Measurements from ENCODE around the gene OTP.
"Not testable (repeated sequence)": the region's sequence is repeated elsewhere in the genome, so short reads cannot be mapped to it uniquely, and the experiment has no call there.

The OTP gene

DNA sequence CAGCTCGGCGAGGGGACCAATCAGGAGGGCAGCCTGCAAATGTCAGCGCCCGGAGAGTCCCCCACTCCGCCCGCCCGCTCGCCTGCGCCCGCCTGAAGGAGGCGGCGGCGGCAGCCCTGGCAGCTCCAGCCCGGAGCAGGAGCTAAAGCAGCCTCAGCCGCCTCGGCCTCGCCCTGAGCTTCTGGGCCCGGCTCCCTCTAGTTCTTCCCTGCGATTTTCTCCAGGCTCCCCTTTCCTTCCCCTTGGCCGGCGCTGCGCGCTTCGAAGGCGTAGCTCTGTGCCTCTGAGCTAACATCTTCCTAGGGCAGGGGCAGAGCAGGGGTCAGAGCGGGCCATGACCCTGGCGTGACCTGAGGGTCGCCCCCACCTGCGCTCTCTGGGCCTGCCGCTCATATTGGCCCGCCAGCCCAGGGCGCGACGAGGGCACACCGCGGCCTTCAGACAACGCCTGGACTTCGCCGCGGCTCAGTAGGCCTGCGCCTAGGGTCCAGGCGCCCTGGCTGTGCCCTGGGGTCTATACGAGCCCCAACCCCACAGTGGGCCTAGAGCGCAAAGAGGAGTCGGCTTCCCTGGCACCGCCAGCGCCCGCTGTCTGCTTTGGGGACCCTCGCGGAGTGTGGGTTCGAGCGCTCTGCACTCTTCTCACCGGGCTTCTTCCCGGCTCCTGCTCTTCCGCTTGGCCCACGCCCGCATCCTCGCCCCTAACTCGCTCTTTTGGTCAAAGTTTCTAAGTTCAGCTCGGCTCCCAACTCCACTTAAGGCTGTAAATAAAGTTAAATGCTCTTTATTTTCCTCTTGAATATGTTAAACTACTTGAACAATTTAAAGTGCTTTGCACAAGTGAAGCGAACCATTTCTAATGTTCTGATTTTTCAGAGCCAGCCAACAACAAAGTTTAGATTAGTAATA lies 504 bp upstream of the OTP start:
- no peak for DNase-seq

DNA sequence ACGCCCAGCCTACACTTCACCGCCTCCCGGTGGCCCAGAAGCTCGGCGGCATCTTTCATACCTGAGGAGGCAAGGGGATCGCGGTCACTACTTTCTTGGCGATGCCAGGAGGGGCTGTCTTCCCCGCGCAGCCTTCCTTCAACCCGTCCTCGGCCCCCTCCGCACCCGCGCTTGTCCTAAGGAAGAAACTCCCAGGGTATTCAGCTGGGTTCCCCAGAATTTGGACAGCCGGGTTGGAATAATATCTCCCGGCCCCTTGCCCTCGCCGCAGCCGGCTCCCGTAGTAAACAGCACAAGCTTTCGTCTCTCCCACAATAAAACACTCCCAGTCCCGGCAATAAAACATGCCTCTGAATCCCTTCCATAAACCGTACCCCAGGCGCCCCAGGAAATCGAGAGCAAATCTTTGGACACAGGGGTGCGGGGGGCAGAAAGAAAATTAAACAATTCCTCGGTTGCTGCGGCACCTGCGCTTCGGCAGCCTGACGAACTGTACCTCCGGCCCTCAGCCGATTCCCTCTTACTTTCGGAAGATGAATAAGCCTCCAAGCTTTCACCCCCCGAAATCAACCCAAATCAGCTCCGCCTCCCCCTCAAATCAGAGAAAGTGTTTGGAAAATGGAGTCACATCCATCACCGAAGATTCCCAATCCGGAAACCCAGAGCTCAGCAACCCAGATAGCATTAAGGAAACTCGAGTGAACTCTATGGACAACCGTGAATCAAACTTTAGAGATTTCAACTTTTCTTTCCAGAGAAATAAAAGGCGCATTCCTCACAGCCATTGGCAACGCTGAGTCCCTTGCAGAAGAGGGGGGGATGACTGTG lies 1.1 kb downstream of the OTP start:
- no peak for DNase-seq

DNA sequence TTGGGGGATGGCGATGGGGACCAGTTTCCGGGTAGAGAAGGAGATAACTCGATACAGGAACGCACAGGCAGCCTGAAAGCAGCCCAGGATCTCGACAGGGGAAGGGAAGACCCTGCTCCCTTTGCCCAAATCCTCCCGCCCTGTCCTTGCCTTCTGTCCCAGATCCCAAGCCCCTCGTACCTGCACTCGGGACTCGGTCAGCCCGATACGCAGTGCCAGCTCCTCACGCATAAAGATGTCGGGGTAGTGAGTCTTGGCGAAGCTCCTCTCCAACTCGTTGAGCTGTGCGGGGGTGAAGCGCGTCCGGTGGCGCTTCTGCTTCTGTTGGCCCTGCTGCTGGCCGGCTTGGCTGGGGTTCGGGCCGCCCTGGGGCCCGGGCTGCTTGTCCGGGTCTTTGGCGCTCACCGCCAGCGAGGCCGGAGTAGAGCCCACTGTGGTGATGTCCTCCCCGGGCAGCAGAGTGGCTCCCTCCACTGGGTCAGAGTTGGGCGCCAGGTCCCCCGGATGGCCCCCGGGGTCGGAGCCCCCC lies 1.8 kb downstream of the OTP start:
- no peak for DNase-seq

DNA sequence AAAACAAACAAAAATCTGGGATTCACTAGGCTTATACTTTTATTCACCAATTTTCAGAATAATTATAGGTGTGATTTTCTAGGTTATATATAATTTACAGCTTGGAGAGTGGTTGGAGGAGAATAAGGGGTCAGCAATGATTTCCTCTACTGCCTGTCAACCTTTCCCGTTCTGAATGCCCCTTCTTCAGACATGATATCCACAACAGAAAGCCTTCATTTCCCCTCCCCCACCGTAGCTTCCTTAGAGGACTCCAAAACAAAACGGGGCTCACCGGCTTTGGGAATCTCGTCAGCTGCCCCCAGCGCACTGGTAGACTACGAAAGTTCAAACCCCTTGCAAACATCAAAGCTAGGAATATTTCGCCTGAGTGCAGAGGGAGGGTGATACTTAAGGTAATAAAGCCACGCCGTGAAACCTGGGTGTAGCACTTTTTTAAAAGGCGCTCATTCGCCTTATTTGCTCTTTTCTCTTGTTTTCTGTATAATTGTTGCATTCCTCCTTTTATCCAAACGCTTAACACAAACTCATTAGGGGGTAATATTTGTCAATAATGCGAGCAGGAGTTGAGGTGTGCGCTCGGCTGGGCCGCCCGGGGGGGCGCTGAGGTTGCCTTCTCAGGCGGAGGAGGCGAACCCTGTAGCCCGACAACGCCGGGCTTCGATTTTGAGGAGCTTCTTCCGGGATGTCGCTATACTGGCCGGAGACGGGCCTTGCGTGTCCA lies 2.4 kb downstream of the OTP start:
- no peak for DNase-seq

DNA sequence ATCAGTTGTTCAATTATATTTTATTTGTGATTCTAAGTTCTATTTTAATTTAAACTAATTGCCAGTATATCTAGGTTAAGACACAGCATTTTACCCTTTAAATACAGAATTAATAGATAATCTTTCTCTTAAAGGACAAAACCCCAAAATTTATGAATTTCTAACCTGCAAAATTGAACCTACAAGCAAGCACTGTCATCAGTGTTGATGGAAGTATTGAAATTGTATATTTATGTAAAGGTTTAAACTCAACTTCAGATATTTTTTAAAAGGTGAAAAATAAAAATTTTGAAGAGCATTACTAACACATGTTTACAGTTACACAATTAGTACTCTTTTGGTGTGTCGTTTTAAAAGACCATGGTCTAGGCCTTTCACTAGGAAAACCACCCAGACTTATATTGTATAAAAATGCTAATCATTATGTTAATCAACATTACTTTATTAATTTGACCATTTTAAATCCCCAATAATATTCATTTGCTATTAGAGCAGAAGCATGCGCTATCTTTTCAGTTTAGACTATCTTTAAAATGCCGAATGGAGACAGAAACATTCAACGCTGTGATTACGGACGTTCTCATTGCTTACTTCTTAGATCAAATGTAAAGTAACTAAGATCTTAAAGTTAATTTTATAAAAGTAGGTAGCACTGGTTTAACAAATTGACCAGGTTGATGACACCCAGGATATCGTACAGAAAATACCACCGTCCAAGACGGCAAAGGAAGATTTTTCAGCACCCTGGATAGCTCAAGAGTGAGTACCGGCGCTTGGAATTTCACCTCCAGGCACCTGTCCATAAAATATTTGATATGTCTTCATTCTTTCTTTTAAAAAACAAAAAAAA lies 3.2 kb downstream of the OTP start:
- DNase-seq = no peak

DNA sequence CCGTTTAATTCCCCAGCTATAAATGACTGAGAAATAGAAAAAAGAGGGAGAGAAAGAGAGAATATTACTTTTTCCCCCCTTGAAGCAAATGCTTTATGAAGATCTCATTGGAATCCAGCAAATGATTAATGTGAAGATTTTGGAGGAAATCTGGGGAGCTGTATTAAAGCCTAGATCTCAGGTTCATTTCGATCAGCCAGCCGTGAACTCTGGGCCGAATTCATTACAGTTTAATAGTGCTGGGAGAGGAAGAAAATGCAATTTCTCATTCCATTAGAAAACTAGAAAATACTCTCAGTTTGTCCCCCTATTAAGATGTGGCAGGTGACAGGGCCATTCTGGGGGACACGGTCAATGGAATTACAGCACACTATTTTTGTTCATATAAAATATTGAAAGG lies 4.8 kb downstream of the OTP start:
- DNase-seq = no peak

DNA sequence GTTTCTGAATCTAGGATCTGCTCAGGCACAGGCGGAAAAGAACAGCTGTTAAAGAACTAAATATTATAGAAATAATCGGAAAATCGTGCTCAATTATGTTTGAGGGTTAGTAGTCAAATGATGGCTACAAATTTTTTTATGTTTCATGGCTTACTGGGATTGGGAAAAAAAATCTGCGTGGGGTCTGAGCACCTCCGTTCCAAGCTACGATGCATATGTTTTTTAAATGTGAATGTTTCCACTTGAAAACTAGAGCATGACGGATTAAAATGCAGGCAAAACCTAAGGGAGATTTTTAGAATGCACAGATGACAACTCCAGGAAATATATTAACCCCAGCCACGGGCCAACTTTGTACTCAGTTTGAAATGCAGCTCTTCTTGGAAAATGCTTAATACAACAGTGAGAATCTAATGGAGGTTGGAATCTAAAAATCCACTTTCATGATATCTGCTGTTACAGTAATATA lies 5.3 kb downstream of the OTP start:
- DNase-seq = no peak

DNA sequence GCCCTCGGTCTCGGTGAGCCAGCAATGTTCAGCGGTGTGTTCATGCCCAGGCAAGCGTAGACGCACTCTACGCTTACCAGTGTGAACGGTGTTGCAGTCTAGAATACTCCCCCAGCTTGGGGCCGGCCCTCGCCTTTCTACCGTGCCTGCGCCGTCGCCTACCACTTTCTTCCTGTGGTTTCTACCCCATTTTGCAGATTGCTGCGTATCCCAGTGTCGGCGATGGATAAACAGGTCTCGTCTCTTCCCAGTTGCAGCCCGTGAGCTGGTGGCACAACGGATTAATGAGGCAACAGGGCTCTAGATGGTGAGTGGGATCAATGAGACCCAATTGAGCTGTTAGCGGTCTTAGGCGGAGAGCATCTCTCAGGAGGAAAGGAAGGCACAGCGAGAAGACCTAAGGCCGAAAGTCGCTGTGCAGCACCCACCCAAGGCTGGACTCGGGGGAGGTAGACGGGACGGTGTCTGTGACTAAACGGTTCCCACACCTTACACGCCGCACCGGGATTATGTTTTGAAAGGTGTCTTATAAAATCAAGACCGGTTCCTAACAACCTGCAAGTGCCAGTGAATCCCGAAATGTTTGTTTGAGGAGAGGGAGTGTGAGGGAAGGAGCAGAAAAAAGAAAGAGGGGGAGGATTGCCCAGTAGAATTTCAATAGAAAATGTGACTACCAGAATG lies 5.8 kb downstream of the OTP start:
- no peak for DNase-seq

DNA sequence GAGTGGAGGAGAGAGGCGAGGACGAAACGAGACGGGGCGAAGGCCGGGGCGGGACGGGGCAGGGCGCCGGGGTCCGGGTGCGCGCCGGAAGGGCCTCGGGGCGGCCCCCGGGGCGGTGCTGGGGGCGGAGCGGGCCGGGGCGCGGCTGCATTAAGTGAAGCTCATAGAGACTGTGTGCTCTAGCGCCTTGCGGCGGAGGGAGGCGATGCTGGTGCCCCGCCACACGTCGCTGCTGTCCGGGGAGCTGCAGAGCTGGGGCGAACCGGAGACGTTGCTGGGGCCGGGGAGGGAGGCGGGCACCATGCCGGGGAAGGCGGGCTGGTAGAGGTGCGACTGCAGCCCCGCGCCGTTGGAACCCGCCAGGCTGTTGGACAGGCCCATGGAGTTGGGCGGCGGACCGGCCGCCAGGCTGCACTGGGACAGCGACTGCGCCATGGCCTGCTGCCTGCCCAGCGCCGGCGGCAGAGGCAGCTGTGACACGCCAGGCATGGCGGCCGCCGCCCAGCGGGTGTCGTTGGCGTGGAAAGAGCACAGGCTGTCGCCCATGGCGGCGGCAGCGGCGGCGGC lies 8.3 kb downstream of the OTP start:
- DNase-seq = peak; percentile 36

DNA sequence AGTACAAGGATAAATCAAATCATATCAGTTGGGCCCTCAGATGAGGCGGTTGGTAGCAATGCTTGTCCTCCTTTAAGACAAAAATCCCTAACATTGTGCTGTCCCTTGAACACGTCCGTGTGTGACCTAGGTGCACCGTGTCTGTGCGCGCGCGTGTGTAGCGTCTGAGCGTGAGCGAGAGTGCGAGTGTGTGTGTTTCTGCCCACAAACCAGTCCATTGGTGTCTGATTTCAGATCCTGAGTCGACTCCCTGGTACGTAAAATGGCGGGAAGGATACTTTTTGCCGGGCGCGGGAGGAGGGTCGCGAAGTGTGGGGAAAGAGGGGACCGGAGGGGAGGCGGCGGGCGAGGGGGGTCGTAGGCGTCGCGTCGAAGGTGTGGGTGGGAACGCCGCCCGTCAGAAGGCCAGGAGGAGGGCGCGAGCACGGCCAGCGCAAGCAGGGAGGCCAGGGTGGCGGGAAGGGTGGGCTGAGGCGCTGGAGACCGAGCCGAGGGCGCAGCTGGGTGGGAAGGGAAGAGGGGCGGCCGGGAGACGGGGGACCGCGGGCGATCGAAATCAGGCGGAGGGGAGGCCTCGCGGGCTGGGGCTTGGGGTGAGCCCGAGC lies 8.9 kb downstream of the OTP start:
- no peak for DNase-seq

DNA sequence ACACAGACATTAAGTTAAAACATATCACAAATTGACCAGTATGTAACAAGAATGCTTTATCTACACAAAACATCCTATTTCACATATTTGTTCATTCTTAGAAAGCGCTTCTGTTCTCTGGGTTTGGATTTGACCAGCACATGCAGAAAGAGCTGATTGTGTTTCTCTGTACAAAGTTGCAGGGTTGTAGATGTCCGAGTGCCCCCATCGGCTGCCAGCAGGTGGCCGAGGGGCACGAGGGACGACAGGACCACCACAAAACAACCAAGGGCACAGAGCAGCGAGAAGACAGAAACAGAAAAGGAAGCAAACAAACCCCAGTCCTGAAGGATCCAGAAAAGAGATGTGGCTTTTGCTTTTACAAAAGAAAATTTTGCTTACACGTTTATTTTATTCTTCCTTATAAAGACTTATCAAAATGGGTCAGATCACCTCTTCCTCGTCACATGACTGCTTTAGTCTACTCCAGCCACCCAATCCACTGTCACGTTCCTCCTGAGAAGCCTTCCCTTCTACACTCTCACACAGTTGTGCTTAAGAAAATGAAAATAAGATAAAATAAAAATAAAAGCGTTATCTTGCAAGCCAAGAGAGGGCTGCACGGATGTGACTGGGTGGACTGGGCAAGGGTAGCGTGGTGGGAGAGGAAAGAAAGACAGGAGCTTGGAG lies 9.5 kb downstream of the OTP start:
- no peak for DNase-seq

DNA sequence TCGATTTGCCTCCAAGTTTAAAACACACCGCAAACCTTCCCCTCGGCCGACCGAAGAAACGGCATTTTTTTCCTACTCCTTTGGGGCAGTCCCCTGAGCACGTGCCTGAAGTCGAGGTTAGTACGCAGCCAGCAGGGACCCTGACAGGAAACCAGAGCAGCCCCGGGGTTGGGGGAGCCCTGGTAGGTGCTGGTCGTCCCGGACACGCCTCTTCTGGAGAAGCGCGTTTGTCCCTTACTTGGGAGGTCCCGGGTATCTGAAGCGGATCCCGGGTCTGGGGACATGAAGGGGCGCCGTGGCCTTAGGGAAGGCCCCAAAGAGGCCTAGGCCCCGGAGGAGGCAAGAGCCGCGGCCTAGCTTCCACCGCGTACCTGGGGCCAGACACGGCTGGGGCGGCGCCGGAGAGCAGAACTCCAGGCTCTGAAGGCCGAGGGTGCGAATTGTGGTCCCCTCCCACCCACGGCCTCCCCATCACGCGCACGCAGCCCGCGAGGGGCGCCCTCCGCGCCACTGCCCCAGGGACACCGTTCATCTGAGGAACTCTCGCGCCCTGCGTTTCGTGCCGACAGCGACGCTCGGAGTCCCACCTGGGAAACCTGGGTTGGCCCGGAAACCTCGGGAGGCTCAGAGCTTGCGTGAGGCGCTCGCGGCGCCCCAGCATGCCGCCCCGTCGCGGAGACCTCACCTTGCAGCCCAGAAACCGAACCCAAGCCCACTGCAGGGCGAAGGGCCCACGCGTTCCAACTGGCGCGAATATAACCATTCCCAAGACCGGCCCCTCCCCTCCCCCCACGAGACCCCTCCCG lies 10.4 kb downstream of the OTP start:
- DNase-seq = no peak

DNA sequence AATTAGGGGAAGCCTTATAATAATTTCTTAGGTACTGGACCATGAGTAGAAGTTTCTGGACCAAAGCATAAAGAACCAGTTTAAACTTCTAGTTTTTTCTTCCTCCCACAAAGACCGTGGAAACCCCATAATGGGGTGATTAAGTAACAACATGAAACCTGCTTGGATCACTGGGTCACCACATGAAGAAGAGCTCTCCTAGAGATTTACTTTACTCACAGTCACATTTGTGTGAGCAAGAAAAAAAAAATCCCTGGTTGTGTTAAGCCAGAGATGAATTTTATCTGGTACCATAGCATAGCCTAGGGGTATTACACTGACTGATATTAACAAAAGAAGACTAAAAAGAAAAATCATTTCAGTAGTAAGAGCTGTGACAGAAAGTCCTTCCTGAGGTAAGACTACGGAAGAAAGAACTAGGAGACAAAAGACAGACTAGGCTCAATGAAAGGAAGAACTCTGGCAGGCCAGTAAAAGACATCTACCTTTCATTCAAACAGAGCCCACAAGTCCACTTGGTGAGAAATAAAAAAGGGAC lies 15.2 kb downstream of the OTP start:
- no peak for DNase-seq

DNA sequence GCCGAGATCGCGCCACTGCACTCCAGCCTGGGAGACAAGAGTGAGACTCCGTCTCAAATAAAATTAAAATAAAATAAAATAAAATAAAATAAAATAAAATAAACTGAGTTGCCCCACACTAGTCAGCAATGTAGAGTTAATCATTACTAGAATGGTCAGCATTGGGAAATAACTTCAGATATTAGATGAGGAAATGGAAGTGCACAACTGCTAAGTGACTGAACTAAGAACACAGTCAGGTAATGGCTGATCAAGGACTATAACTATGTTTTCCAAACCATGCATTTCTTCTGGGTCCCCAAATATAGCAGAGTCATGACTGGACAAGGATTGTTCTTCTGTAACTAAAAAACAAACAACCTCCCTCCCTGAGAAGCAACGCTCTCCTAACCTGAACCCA lies 17.1 kb downstream of the OTP start:
- DNase-seq = no peak

DNA sequence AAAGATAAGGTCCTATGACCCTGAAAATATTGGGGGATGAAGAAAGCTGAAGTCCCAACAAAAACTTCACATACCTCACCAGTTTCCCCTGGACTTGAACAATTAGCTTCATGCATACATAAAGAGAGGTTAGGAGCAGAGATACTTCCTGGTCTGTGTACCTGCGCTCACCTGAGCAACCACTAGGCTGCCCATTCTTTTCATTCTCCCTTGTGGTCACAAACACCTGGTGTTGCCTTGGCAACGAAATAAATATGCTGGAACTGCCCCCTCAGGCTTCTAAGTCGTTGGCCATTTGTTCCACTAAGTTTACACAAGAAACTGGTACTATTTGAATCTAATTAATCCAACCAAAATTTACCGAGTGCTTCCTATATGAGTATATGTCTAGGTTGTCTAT lies 18.1 kb downstream of the OTP start:
- DNase-seq = no peak

DNA sequence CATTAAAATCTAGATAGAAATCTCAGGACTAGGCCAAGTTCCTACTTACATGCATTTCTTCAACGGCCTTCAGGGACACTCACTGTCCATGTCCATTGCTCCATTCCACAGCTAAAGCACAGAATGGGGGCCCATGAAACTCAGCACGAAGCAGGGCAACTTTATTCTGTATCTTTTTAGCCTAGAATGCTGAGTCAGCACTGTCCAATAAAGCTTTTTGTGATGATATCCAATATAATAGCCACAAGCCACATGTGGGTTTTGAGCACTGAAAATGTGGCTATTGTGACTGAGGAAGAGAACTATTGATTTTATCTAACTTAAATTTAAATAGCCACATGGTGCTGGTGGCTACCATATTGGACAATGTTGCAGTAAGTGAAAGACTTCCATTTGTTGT lies 21.6 kb downstream of the OTP start:
- DNase-seq = no peak

DNA sequence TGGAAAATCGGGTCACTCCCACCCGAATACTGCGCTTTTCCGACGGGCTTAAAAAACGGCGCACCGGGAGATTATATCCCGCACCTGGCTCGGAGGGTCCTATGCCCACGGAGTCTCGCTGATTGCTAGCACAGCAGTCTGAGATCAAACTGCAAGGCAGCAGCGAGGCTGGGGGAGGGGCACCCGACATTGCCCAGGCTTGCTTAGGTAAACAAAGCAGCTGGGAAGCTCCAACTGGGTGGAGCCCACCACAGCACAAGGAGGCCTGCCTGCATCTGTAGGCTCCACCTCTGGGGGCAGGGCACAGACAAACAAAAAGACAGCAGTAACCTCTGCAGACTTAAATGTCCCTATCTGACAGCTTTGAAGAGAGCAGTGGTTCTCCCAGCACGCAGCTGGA lies 29.6 kb downstream of the OTP start:
- DNase-seq = not testable (repeated sequence)

DNA sequence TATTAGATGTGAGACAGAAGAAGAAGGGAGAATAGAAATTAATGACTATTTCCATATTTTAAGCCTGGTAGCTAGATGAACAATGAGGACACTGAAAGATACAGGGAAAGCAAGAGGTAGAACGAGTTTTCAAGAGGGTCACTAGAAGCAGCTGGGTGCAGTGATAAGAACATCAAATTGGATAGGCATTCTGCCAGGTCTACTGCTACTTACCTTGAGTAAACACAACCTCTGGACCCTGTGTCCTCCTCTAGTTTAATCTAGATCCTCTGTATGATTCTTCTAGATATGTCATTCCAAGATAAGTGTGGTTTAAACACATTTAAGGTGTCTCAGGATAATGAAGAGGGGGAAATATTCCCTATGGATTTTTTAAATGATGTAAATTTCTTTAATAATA lies 31.2 kb downstream of the OTP start:
- no peak for DNase-seq

DNA sequence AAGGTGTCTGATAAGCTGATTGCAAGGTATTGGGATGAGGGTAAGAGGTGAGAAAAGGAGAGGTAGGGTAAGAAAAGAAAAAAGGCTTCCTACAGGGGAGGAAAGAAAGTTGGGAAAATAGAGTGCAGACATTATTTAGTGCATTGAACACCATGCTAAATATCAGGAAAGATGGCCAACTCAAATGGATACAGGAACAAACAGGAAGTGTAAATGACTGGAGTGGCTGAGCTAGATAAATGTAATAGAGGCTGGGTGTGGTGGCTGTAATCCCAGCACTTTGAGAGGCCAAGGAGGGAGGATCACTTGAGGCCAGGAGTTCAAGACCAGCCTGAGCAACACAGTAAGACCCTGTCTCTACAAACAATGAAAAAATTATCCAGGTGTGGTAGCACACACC lies 32.2 kb downstream of the OTP start:
- no peak for DNase-seq
